Fibroblast of lung (primary cell): Measurements from ENCODE around the gene ANKAR. TPM values are rescaled to one million over a fixed set of nuclear protein-coding genes. Genes with fewer than 3 reads are reported as not detected.
A peak's percentile ranks its signal among the peaks of the same experiment; 100 is the strongest.

Experiments used
- DNase-seq, 2 donors: peaks; one replicate each; pipeline versions ENCODE4 v3.0.0 to v3.0.0-alpha.2; 2010; ENCODE audit warnings: low read depth in 2 of 2
- H2AFZ ChIP-seq: 2 replicates; pipeline ENCODE4 v1.5.1; 2012; ENCODE audit warnings: low read length, control low read depth, inconsistent platforms
- H3K27ac ChIP-seq: 2 replicates; pipeline ENCODE4 v1.5.1; 2011; ENCODE audit warnings: low read length, control low read depth; ENCODE audit not compliant: insufficient read depth
- H3K27me3 ChIP-seq: 2 replicates; pipeline ENCODE4 v1.5.1; 2011; ENCODE audit warnings: mild to moderate bottlenecking, low read length; ENCODE audit not compliant: control insufficient read depth, insufficient read depth
- H3K36me3 ChIP-seq: 2 replicates; pipeline ENCODE4 v1.5.1; 2011; ENCODE audit warnings: low read length; ENCODE audit not compliant: control insufficient read depth, insufficient read depth
- H3K4me1 ChIP-seq: 2 replicates; pipeline ENCODE4 v1.5.1; 2011; ENCODE audit warnings: low read length; ENCODE audit not compliant: control insufficient read depth, insufficient read depth; ENCODE audit errors: extremely low read depth
- H3K4me2 ChIP-seq: 2 replicates; pipeline ENCODE4 v1.5.1; 2011; ENCODE audit warnings: low read length, control low read depth; ENCODE audit not compliant: insufficient read depth; ENCODE audit errors: extremely low read depth
- H3K4me3 ChIP-seq, 4 experiments: fragments of 200-600 bp in 1 of 4; sonication (generic) in 1 of 4; replicated peaks in 1 of 4; 2 replicates each; pipeline ENCODE4 v1.5.1; 2011 to 2016; ENCODE audit warnings: low read length in 4 of 4, low read depth in 3 of 4, mild to moderate bottlenecking in 3 of 4, control low read depth in 2 of 4, inconsistent platforms in 1 of 4, mixed read lengths in 1 of 4; ENCODE audit not compliant: insufficient read depth in 1 of 4; ENCODE audit errors: control extremely low read depth in 1 of 4
- H3K79me2 ChIP-seq: 2 replicates; pipeline ENCODE4 v1.5.1; 2012; ENCODE audit warnings: mild to moderate bottlenecking, low read length, inconsistent platforms; ENCODE audit not compliant: control insufficient read depth, insufficient read depth
- H3K9ac ChIP-seq: 2 replicates; pipeline ENCODE4 v1.5.1; 2011; ENCODE audit warnings: mild to moderate bottlenecking, low read length, control low read depth; ENCODE audit not compliant: insufficient read depth
- H3K9me3 ChIP-seq: 2 replicates; pipeline ENCODE4 v1.5.1; 2012; ENCODE audit warnings: low read depth, low read length; ENCODE audit not compliant: control insufficient read depth, insufficient read depth
- H4K20me1 ChIP-seq: 2 replicates; pipeline ENCODE4 v1.5.1; 2011; ENCODE audit warnings: low read length; ENCODE audit not compliant: control insufficient read depth, insufficient read depth; ENCODE audit errors: extremely low read depth
- EZH2 ChIP-seq: IDR thresholded peaks from 2 replicates; pipeline ENCODE4 v1.5.1; 2012; ENCODE audit warnings: low read length, control low read depth, mild to moderate bottlenecking; ENCODE audit errors: missing control alignments
- polyA minus RNA-seq: library from RNA; depleted of rRNA, polyadenylated mRNA; stranded (reverse); fragments of >200 nt; gene quantifications from 2 replicates; pipeline ENCODE4 v1.2.3, GENCODE V29; 2011; ENCODE audit warnings: low replicate concordance
- polyA plus RNA-seq, 2 donors: library from polyadenylated mRNA; depleted of rRNA in 1 of 2; stranded (reverse) in 1 of 2; unstranded in 1 of 2; fragments of >200 nt; gene quantifications; 2 replicates each; pipeline ENCODE4 v1.2.1, GENCODE V29; 2011 to 2012; ENCODE audit warnings: missing spikeins in 1 of 2
- total RNA-seq: library from RNA; depleted of rRNA; stranded (reverse); fragments of >200 nt; gene quantifications from 2 replicates; pipeline ENCODE4 v1.2.1, GENCODE V29; 2014
- TF ChIP-seq, protein P1 (sequence below), 2 donors: IDR thresholded peaks in 1 of 2; conservative IDR thresholded peaks in 1 of 2; 1 replicate in 1 of 2; 2 replicates in 1 of 2; pipeline ENCODE4 v1.5.1; 2011 to 2012; ENCODE audit warnings: low read length in 2 of 2, control low read depth in 1 of 2, inconsistent platforms in 1 of 2, low read depth in 1 of 2, mild to moderate bottlenecking in 1 of 2

The ANKAR gene, protein sequence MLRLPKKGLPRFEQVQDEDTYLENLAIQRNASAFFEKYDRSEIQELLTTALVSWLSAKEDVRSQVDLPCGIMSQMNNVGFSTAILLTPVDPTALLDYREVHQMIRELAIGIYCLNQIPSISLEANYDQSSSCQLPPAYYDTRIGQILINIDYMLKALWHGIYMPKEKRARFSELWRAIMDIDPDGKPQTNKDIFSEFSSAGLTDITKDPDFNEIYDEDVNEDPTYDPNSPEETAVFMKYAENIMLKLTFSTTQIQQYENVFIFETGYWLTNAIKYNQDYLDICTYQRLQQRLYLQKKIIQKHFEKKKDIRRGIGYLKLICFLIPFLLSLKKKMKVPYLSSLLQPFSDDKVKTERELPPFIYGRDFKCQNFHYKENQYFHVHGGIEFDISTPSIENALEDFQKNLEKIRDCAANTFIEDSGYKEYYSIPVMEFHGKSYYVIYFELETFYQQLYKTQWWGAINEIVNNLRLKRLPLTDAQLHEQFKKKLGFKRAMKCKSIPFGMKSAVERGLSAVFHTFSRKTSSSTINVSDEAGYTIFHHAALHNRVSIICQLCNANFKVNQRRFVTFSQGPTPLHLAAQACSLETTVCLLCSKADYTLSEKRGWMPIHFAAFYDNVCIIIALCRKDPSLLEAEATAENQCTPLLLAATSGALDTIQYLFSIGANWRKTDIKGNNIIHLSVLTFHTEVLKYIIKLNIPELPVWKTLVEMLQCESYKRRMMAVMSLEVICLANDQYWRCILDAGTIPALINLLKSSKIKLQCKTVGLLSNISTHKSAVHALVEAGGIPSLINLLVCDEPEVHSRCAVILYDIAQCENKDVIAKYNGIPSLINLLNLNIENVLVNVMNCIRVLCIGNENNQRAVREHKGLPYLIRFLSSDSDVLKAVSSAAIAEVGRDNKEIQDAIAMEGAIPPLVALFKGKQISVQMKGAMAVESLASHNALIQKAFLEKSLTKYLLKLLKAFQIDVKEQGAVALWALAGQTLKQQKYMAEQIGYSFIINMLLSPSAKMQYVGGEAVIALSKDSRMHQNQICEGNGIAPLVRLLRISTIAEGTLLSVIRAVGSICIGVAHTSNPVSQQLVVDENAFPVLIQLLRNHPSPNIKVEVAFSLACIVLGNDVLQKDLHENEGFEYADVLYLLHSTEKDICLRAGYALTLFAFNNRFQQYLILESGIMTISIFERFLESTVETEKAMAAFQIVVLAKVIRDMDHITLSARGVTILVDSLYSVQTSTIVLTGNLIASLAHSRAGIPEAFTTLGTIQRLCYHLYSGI (N-terminal part only)
- total RNA-seq = 10.5 and 11.7 TPM in 2 replicates
- polyA plus RNA-seq = 1.3 and 2.1 TPM in 2 replicates
- 0.76 and 1.8 TPM in 2 replicates for polyA plus RNA-seq (2012)
- polyA minus RNA-seq = 0.89 TPM in 1 of 2 replicates, not detected in the other

DNA sequence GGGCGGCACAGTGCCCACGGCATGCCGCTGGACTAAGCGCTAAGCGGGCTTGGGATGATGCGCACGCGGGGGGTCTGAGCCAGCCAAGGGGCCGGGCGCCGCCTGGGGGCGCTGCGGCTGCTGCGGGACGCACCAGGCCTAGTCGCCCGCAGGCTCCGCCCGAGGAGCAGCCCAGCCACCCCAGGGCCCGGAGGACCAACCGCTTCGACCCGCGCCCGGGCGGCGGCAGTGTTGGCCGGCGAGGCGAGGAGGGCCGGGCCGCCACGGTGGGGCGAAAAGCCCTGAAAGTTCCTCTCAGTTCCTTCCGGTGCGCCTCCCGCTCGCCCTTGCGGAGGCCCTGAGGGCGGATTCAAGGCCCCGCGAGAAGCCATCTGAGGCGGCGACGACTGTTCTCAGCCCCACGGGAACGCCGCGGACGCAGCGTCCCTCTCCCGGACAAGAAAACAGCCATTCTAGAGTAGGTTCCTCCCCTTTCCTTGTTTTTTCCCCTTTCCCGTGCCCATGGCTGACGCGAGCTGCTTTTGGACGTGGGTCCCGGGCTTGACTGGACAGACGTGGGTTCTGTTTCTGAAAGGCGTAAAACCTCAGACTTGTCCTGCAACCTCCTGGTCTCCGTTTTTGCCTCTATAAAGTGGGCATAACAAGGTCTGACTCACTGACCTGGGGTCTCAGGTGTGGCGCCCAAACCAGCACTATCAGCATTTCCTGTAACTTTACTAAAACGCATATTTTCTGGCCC, at the start of gene ANKAR:
Gene ANKAR (plus strand): TSS at position 297 of the 739 bp plus-strand sequence. CDS start 1,821 bp downstream, outside the sequence.
- Histone ChIP-seq H3K36me3 (no peaks in the 10 kb centered on the region), H3K27me3 (no peaks in the 10 kb centered on the region), H3K79me2 (no peaks in the 10 kb centered on the region), H3K4me2 (peak within 1 kb of the TSS; percentile 81), H3K27ac (peak within 1 kb of the TSS; percentile 65), H3K4me3 (peak within 1 kb of the TSS; percentile 36 to 94 (median 77)), H4K20me1 (no peaks in the 10 kb centered on the region), H3K9me3 (no peaks in the 10 kb centered on the region), H3K9ac (peak within 1 kb of the TSS; percentile 80), H3K4me1 (peaks cover 5% of the 10 kb centered on the region), H2AFZ (peak within 1 kb of the TSS; percentile 94)
- DNase-seq = peak; percentile 90 to 92
- no peak for TF ChIP-seq EZH2
- TF ChIP-seq, protein P1, sequence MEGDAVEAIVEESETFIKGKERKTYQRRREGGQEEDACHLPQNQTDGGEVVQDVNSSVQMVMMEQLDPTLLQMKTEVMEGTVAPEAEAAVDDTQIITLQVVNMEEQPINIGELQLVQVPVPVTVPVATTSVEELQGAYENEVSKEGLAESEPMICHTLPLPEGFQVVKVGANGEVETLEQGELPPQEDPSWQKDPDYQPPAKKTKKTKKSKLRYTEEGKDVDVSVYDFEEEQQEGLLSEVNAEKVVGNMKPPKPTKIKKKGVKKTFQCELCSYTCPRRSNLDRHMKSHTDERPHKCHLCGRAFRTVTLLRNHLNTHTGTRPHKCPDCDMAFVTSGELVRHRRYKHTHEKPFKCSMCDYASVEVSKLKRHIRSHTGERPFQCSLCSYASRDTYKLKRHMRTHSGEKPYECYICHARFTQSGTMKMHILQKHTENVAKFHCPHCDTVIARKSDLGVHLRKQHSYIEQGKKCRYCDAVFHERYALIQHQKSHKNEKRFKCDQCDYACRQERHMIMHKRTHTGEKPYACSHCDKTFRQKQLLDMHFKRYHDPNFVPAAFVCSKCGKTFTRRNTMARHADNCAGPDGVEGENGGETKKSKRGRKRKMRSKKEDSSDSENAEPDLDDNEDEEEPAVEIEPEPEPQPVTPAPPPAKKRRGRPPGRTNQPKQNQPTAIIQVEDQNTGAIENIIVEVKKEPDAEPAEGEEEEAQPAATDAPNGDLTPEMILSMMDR (conservative IDR thresholded peaks at IDR 0.05 in 1 of 2, IDR thresholded peaks at IDR 0.05 in 1 of 2; ENCODE audit: low read depth in 1 of 2, low read length in 2 of 2) = peak; percentile 59 to 69

DNA sequence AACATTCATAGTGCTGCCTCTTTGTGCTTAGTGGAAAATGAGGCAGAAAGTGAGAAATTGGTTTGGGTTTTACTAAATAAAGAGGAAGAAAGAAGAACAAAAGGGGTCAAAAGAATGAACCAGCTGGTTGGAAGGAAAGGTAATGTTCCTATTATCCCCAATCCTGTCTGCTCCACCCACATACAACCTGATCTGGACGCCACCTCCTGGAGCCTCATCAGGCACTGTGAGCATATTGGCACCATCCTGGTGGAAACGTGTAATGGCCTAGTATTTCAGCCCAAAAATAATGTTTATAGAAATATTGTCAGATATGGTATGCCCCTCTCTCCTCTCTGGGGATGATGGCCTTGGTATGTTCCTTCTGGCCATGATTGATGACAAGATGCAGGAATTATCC, 48.8 kb upstream of the ANKAR start:
- Histone ChIP-seq H3K79me2 (no peaks in the 10 kb centered on the region), H3K4me1 (no peaks in the 10 kb centered on the region), H3K36me3 (no peaks in the 10 kb centered on the region), H3K4me2 (no peak overlapping the region), H3K27me3 (no peaks in the 10 kb centered on the region), H2AFZ (no peak overlapping the region), H3K9ac (no peak overlapping the region), H4K20me1 (no peaks in the 10 kb centered on the region), H3K27ac (no peak overlapping the region), H3K4me3 (no peak overlapping the region), H3K9me3 (no peaks in the 10 kb centered on the region)
- no peak for DNase-seq
- no peak for TF ChIP-seq EZH2
- TF ChIP-seq, protein P1 (conservative IDR thresholded peaks at IDR 0.05 in 1 of 2, IDR thresholded peaks at IDR 0.05 in 1 of 2; ENCODE audit: low read depth in 1 of 2, low read length in 2 of 2) = no peak
